Left forelimb (tissue), 1 donor: ENCODE measurements around the gene ARSD.
"Not testable (repeated sequence)": the region's sequence is repeated elsewhere in the genome, so short reads cannot be mapped to it uniquely, and the experiment has no call there.

Source experiments
- DNase-seq: peaks from one replicate; pipeline ENCODE4 v3.0.0-alpha.2; 2018; ENCODE audit warnings: low spot score

Gene ARSD

GRCh38 chrX:2933125-2933900 is 4.2 kb upstream of the ARSD start:
- DNase-seq: no peak

- DNase-seq: no peak
Measured at GRCh38 chrX:2931612-2932011, 2.5 kb upstream of the ARSD start.

GRCh38 chrX:2931155-2931554 is 2.0 kb upstream of the ARSD start:
- no peak for DNase-seq

- DNase-seq: peak; percentile 82
Measured at GRCh38 chrX:2928191-2928582, 952 bp downstream of the ARSD start.

GRCh38 chrX:2926664-2927275 is 2.4 kb downstream of the ARSD start:
- DNase-seq: no peak

- DNase-seq: not testable (repeated sequence)
Measured at GRCh38 chrX:2926255-2926654, 2.9 kb downstream of the ARSD start.

GRCh38 chrX:2924151-2924550 is 5.0 kb downstream of the ARSD start:
- DNase-seq: no peak

- no peak for DNase-seq
Measured at GRCh38 chrX:2921750-2922149, 7.4 kb downstream of the ARSD start.

- DNase-seq: no peak
Measured at GRCh38 chrX:2921193-2921592, 7.9 kb downstream of the ARSD start.

GRCh38 chrX:2917767-2918166 is 11.4 kb downstream of the ARSD start:
- DNase-seq: no peak

- no peak for DNase-seq
Measured at GRCh38 chrX:2913118-2913517, 16.0 kb downstream of the ARSD start.

GRCh38 chrX:2910109-2910508 is 19.0 kb downstream of the ARSD start:
- DNase-seq: no peak

GRCh38 chrX:2908125-2908685 is 20.9 kb downstream of the ARSD start:
- DNase-seq: no peak

- DNase-seq: no peak
Measured at GRCh38 chrX:2907295-2907694, 21.8 kb downstream of the ARSD start.

GRCh38 chrX:2903366-2903765 is 25.8 kb downstream of the ARSD start:
- DNase-seq: no peak

GRCh38 chrX:2902841-2903240 is 26.3 kb downstream of the ARSD start:
- DNase-seq: no peak

GRCh38 chrX:2901367-2902036 is 27.6 kb downstream of the ARSD start:
- no peak for DNase-seq

- DNase-seq: no peak
Measured at GRCh38 chrX:2898846-2899512, 30.2 kb downstream of the ARSD start.

- not testable (repeated sequence) for DNase-seq
Measured at GRCh38 chrX:2897690-2898623, 31.2 kb downstream of the ARSD start.

GRCh38 chrX:2897311-2897689 is 31.8 kb downstream of the ARSD start:
- no peak for DNase-seq

GRCh38 chrX:2894885-2895292 is 34.2 kb downstream of the ARSD start:
- no peak for DNase-seq
